SK-N-SH treated with all-trans-retinoic acid at 6 μM for 48 hours (cell line): ENCODE data around the gene SELENOT.

ENCODE experiments used
- ESRRG ChIP-seq: fragments of 250-450 bp; sonication (Bioruptor Pico); IDR thresholded peaks from 2 replicates; pipeline ENCODE4 v1.6.1; 2021; ENCODE audit warnings: mild to moderate bottlenecking
- TCF4 ChIP-seq: fragments of 250-450 bp; sonication (Bioruptor Pico); IDR thresholded peaks from 2 replicates; pipeline ENCODE4 v1.8.0; 2021; ENCODE audit warnings: mild to moderate bottlenecking, moderate library complexity, borderline replicate concordance
- TF ChIP-seq, protein P1 (sequence below): fragments of 250-450 bp; sonication (Bioruptor Pico); IDR thresholded peaks from 2 replicates; pipeline ENCODE4 v1.5.1; 2020; ENCODE audit warnings: low read depth, mild to moderate bottlenecking, moderate library complexity
- TF ChIP-seq, protein P2 (sequence below): fragments of 250-450 bp; sonication (Bioruptor Pico); IDR thresholded peaks from 2 replicates; pipeline ENCODE4 v1.5.1; 2021; ENCODE audit warnings: mild to moderate bottlenecking, moderate library complexity
- TF ChIP-seq, protein P3 (sequence below): fragments of 250-450 bp; sonication (Bioruptor Pico); IDR thresholded peaks from 2 replicates; pipeline ENCODE4 v1.8.0; 2020; ENCODE audit warnings: mild to moderate bottlenecking, moderate library complexity, borderline replicate concordance
- TF ChIP-seq, protein P4 (sequence below): fragments of 250-450 bp; sonication (Bioruptor Pico); IDR thresholded peaks from 2 replicates; pipeline ENCODE4 v1.8.0; 2021; ENCODE audit warnings: low read depth, mild to moderate bottlenecking, moderate library complexity, borderline replicate concordance

DNA sequence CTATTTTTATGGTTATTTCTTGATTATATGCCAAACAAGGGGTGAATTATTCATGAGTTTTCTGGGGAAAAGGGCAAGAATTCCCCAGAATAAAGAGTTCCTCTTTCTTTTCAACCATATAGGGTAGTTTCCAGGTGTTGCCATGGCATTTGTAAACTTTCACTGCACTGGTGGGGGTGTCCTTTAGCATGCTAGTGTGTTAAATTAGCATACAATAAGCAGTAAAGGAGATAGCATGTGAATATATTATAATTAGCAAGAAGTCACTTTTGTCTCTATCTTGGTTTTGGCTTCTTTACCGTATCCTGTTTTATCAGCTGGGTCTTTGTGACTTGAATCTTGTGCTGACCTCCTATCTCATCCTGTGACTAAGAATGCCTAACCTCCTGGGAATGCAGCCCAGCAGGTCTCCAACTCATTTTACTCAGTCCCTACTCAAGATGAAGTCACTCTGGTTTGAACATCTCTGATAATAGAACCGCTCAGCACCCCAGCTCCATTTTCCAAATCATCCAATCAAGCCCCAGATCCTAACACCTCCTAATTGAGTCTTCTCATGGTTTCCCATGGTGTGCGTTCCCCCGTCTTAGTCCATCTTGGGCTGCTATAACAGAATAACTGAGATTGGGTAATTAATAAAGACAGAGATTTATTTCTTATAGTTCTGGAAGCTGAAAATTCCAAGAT, 3.4 kb upstream of the SELENOT start:
- TF ChIP-seq, protein P1, sequence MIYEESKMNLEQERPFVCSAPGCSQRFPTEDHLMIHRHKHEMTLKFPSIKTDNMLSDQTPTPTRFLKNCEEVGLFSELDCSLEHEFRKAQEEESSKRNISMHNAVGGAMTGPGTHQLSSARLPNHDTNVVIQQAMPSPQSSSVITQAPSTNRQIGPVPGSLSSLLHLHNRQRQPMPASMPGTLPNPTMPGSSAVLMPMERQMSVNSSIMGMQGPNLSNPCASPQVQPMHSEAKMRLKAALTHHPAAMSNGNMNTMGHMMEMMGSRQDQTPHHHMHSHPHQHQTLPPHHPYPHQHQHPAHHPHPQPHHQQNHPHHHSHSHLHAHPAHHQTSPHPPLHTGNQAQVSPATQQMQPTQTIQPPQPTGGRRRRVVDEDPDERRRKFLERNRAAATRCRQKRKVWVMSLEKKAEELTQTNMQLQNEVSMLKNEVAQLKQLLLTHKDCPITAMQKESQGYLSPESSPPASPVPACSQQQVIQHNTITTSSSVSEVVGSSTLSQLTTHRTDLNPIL = no peak
- TF ChIP-seq TCF4 (CRISPR knock-in tag) (no peak), ESRRG (CRISPR knock-in tag) (no peak)
- TF ChIP-seq, protein P2, sequence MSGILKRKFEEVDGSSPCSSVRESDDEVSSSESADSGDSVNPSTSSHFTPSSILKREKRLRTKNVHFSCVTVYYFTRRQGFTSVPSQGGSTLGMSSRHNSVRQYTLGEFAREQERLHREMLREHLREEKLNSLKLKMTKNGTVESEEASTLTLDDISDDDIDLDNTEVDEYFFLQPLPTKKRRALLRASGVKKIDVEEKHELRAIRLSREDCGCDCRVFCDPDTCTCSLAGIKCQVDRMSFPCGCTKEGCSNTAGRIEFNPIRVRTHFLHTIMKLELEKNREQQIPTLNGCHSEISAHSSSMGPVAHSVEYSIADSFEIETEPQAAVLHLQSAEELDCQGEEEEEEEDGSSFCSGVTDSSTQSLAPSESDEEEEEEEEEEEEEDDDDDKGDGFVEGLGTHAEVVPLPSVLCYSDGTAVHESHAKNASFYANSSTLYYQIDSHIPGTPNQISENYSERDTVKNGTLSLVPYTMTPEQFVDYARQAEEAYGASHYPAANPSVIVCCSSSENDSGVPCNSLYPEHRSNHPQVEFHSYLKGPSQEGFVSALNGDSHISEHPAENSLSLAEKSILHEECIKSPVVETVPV (CRISPR knock-in tag) = no peak
- TF ChIP-seq, protein P3, sequence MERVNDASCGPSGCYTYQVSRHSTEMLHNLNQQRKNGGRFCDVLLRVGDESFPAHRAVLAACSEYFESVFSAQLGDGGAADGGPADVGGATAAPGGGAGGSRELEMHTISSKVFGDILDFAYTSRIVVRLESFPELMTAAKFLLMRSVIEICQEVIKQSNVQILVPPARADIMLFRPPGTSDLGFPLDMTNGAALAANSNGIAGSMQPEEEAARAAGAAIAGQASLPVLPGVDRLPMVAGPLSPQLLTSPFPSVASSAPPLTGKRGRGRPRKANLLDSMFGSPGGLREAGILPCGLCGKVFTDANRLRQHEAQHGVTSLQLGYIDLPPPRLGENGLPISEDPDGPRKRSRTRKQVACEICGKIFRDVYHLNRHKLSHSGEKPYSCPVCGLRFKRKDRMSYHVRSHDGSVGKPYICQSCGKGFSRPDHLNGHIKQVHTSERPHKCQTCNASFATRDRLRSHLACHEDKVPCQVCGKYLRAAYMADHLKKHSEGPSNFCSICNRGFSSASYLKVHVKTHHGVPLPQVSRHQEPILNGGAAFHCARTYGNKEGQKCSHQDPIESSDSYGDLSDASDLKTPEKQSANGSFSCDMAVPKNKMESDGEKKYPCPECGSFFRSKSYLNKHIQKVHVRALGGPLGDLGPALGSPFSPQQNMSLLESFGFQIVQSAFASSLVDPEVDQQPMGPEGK (CRISPR knock-in tag) = no peak
- TF ChIP-seq, protein P4, sequence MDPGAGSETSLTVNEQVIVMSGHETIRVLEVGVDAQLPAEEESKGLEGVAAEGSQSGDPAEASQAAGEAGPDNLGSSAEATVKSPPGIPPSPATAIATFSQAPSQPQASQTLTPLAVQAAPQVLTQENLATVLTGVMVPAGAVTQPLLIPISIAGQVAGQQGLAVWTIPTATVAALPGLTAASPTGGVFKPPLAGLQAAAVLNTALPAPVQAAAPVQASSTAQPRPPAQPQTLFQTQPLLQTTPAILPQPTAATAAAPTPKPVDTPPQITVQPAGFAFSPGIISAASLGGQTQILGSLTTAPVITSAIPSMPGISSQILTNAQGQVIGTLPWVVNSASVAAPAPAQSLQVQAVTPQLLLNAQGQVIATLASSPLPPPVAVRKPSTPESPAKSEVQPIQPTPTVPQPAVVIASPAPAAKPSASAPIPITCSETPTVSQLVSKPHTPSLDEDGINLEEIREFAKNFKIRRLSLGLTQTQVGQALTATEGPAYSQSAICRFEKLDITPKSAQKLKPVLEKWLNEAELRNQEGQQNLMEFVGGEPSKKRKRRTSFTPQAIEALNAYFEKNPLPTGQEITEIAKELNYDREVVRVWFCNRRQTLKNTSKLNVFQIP (CRISPR knock-in tag) = no peak
